Type B pancreatic cell (in vitro differentiated cells): Measurements from ENCODE around the gene RRM2. TPM values are rescaled to one million over a fixed set of nuclear protein-coding genes. Genes with fewer than 3 reads are reported as not detected.

Experiments used
- DNase-seq: peaks from one replicate; pipeline ENCODE4 v3.0.0; 2021; ENCODE audit warnings: mixed read lengths; ENCODE audit not compliant: unreplicated experiment; ENCODE audit errors: extremely low spot score
- H3K27ac Mint-ChIP-seq: 2 replicates; pipeline ENCODE4 v1.8.0; 2021; ENCODE audit warnings: mild to moderate bottlenecking, mixed read lengths
- H3K27me3 Mint-ChIP-seq: 2 replicates; pipeline ENCODE4 v1.8.0; 2021; ENCODE audit warnings: mixed read lengths
- H3K36me3 Mint-ChIP-seq: 2 replicates; pipeline ENCODE4 v1.8.0; 2021; ENCODE audit warnings: mixed read lengths
- H3K4me1 Mint-ChIP-seq: one replicate; pipeline ENCODE4 v1.8.0; 2021; ENCODE audit warnings: mixed read lengths; ENCODE audit not compliant: unreplicated experiment
- H3K4me3 Mint-ChIP-seq: 2 replicates; pipeline ENCODE4 v1.8.0; 2021; ENCODE audit warnings: mild to moderate bottlenecking, mixed read lengths
- H3K9me3 Mint-ChIP-seq: 2 replicates; pipeline ENCODE4 v1.8.0; 2021; ENCODE audit warnings: mixed read lengths
- total RNA-seq: library from RNA; stranded (reverse); gene quantifications from 2 replicates; pipeline ENCODE4 v1.2.1, GENCODE V29; 2021; ENCODE audit warnings: low replicate concordance
- TF ChIP-seq, protein P1 (sequence below): fragments of 200-600 bp; sonication (generic); conservative IDR thresholded peaks from 2 replicates; pipeline ENCODE4 v1.5.0; 2021; ENCODE audit warnings: antibody characterized with exemption, mild to moderate bottlenecking

RRM2 gene
- total RNA-seq, 1 donor from 2014 or later: 109 TPM

DNA sequence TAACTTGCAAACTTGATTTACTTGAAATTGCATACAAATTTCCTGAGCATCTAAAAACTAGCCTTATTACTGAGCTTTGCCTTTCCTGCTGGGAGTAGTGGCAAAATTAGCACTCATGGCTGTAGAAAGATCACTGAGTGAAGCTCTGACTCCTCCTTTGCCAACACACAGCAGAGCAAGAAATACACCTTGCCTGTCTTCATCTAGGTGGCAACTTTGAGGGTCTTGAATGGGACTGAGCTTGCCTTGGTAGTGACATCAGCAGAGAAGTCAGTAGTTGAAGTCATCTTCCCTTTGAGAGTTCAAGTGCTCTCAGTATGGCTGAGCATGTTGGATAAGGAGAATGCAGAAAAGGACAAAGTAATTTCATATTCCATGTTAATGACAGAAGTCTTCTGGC is 5.9 kb downstream of the RRM2 start:
- TF ChIP-seq, protein P1, sequence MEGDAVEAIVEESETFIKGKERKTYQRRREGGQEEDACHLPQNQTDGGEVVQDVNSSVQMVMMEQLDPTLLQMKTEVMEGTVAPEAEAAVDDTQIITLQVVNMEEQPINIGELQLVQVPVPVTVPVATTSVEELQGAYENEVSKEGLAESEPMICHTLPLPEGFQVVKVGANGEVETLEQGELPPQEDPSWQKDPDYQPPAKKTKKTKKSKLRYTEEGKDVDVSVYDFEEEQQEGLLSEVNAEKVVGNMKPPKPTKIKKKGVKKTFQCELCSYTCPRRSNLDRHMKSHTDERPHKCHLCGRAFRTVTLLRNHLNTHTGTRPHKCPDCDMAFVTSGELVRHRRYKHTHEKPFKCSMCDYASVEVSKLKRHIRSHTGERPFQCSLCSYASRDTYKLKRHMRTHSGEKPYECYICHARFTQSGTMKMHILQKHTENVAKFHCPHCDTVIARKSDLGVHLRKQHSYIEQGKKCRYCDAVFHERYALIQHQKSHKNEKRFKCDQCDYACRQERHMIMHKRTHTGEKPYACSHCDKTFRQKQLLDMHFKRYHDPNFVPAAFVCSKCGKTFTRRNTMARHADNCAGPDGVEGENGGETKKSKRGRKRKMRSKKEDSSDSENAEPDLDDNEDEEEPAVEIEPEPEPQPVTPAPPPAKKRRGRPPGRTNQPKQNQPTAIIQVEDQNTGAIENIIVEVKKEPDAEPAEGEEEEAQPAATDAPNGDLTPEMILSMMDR: no peak
- no peak overlapping the region for H3K27ac Mint-ChIP-seq
- no peaks in the 10 kb centered on the region for H3K9me3 Mint-ChIP-seq
- H3K36me3 Mint-ChIP-seq: peaks cover 23% of the 10 kb centered on the region
- no peak overlapping the region for H3K4me3 Mint-ChIP-seq
- DNase-seq: no peak
- H3K4me1 Mint-ChIP-seq: peaks cover 33% of the 10 kb centered on the region
- H3K27me3 Mint-ChIP-seq: no peaks in the 10 kb centered on the region

- Mint-ChIP-seq H3K4me1 (peaks cover 27% of the 10 kb centered on the region), H3K27ac (no peak overlapping the region), H3K9me3 (no peaks in the 10 kb centered on the region), H3K27me3 (no peaks in the 10 kb centered on the region), H3K4me3 (no peak overlapping the region), H3K36me3 (peaks cover 23% of the 10 kb centered on the region)
- no peak for DNase-seq
- TF ChIP-seq, protein P1: no peak
Measured at GRCh38 chr2:10129490-10129889, 7.0 kb downstream of the RRM2 start.

DNA sequence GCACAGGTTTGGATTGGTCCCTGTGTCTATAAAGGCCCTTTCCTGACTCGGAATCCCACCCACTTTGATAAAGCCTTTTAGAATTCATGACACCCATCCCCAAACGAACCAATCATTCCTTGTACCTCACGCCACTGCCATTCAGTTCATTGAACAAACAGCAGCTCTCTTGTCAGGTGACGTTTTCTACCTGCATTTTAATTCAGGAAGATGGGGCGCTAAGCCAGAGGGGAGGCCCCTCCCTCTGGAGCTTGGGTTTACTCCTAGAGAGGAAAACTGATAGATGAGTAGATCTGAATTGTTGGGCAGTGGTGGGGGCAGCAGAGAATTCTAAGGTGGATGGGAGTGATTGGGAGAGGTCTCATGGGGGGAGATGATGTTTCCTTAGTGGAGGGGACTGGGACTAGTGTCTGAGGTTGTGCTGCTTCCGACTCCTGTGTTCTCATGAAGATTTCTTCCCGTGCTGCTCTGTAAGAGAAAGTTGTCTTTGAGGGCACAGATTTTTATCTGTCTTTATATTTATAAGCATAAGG is 9.6 kb downstream of the RRM2 start:
- no peak overlapping the region for H3K27ac Mint-ChIP-seq
- H3K9me3 Mint-ChIP-seq: no peaks in the 10 kb centered on the region
- TF ChIP-seq, protein P1: no peak
- no peaks in the 10 kb centered on the region for H3K27me3 Mint-ChIP-seq
- peaks cover 11% of the 10 kb centered on the region for H3K36me3 Mint-ChIP-seq
- DNase-seq: no peak
- no peak overlapping the region for H3K4me3 Mint-ChIP-seq
- H3K4me1 Mint-ChIP-seq: peaks cover 14% of the 10 kb centered on the region

- TF ChIP-seq, protein P1: no peak
- Mint-ChIP-seq H3K27me3 (no peaks in the 10 kb centered on the region), H3K36me3 (peaks cover 11% of the 10 kb centered on the region), H3K27ac (no peak overlapping the region), H3K4me3 (no peak overlapping the region), H3K9me3 (no peaks in the 10 kb centered on the region), H3K4me1 (peaks cover 13% of the 10 kb centered on the region)
- no peak for DNase-seq
Measured at GRCh38 chr2:10132596-10132995, 10.1 kb downstream of the RRM2 start.

- Mint-ChIP-seq H3K4me3 (no peak overlapping the region), H3K27ac (no peak overlapping the region), H3K36me3 (peaks cover 11% of the 10 kb centered on the region), H3K4me1 (peaks cover 13% of the 10 kb centered on the region), H3K9me3 (no peaks in the 10 kb centered on the region), H3K27me3 (no peaks in the 10 kb centered on the region)
- TF ChIP-seq, protein P1: no peak
- no peak for DNase-seq
Measured at GRCh38 chr2:10132996-10133647, 10.6 kb downstream of the RRM2 start.
